C4-2B (cell line): ENCODE measurements around the gene AP3S1.

Experiments used
- CTCF ChIP-seq: fragments of 450-650 bp; conservative IDR thresholded peaks from 2 replicates; pipeline ENCODE4 v1.5.1; 2017; ENCODE audit warnings: mild to moderate bottlenecking
- ZFX ChIP-seq: fragments of 450-650 bp; IDR thresholded peaks from 2 replicates; pipeline ENCODE4 v1.6.1; 2017

GRCh38 chr5:115813719-115814118, 28.0 kb upstream of the AP3S1 start:
- TF ChIP-seq CTCF (no peak), ZFX (no peak)
